IMR-90 (cell line): ENCODE results near the gene NBEAL1.

Experiments
- CTCF ChIP-seq: conservative IDR thresholded peaks from 2 replicates; pipeline ENCODE4 v1.5.1; 2012; ENCODE audit warnings: mild to moderate bottlenecking, low read depth, low read length, improper control_type of control experiment
- POLR2A ChIP-seq: IDR thresholded peaks from 2 replicates; pipeline ENCODE4 v1.6.1; 2012; ENCODE audit warnings: mild to moderate bottlenecking, low read depth, low read length
- SMC3 ChIP-seq: fragments of 150-350 bp; IDR thresholded peaks from 2 replicates; pipeline ENCODE4 v1.6.1; 2016; ENCODE audit warnings: low read depth, mild to moderate bottlenecking, antibody characterized with exemption, low read length, moderate library complexity

GRCh38 chr2:203155406-203155805 lies 140.7 kb downstream of the NBEAL1 start:
- TF ChIP-seq POLR2A, result no peak
- no peak for TF ChIP-seq SMC3
- no peak for TF ChIP-seq CTCF
